K562 (cell line): Measurements from ENCODE around the gene CNOT11. TPM values are rescaled to one million over a fixed set of nuclear protein-coding genes. Genes with fewer than 3 reads are reported as not detected.

Experiments
- ATAC-seq: fragments of 200-7000 bp; cut with Tn5 transposase; 3 replicates; pipeline ENCODE4 v1.9.1; 2020; ENCODE audit warnings: moderate library complexity
- BruUV-seq: library from RNA; stranded (reverse); fragments of 400-500 nt; replicated peaks from 2 replicates; lab custom pipeline; 2021; lab: Mats Ljungman, UMichigan
- CTCF ChIA-PET: fragments of 300-600 bp; formaldehyde crosslinking; extraction: SDS; loops from one replicate; lab custom pipeline; 2021; ENCODE audit warnings: low intra/inter-chr PET ratio; lab: Yijun Ruan, JAX
- POLR2A ChIA-PET: fragments of 300-600, 350-650 bp; sonication (Branson Sonifier 250); formaldehyde crosslinking; extraction: SDS; loops from one replicate; lab custom pipeline; 2021; ENCODE audit warnings: antibody characterized with exemption, inconsistent platforms; lab: Yijun Ruan, JAX
- DNase-seq, 4 experiments: peaks; one replicate each; pipeline versions ENCODE4 v3.0.0 to v3.0.0-alpha.2; 2011 to 2018; ENCODE audit warnings: low spot score in 3 of 4, mixed read lengths in 3 of 4; ENCODE audit errors: extremely low read depth in 1 of 4
- FAIRE-seq: peaks from 2 replicates; lab custom pipeline; 2011; peaks lifted over from hg19 to GRCh38; lab: Jason Lieb, UNC
- H2AFZ ChIP-seq: 2 replicates; pipeline ENCODE4 v1.6.0; 2011; ENCODE audit warnings: low read depth, low read length, control low read depth, inconsistent platforms
- H3K27ac ChIP-seq: fragments of 200-600 bp; 3 replicates; pipeline ENCODE4 v1.8.0; 2011; ENCODE audit warnings: low read depth, mild to moderate bottlenecking, control low read depth, inconsistent platforms, low read length, moderate library complexity, mixed read lengths; ENCODE audit errors: extremely low read depth
- H3K27me3 ChIP-seq, 2 experiments: fragments of 300-600 bp in 1 of 2; 2 replicates in 1 of 2; 3 replicates in 1 of 2; pipeline versions ENCODE4 v1.6.0 to v1.8.0; 2011; ENCODE audit warnings: inconsistent platforms in 2 of 2, low read length in 2 of 2, mild to moderate bottlenecking in 1 of 2, mixed read lengths in 1 of 2, moderate library complexity in 1 of 2; ENCODE audit not compliant: control insufficient read depth in 2 of 2, insufficient read depth in 2 of 2
- H3K36me3 ChIP-seq: fragments of 300-600 bp; 3 replicates; pipeline ENCODE4 v1.8.0; 2011; ENCODE audit warnings: mild to moderate bottlenecking, low read length, inconsistent platforms; ENCODE audit not compliant: control insufficient read depth, insufficient read depth
- H3K4me1 ChIP-seq, 2 experiments: fragments of 200-600 bp in 1 of 2; replicated peaks in 1 of 2; 2 replicates in 1 of 2; 3 replicates in 1 of 2; pipeline versions ENCODE4 v1.5.1 to v1.8.0; 2011; ENCODE audit warnings: inconsistent platforms in 2 of 2, low read length in 2 of 2, mild to moderate bottlenecking in 1 of 2, mixed read lengths in 1 of 2, moderate library complexity in 1 of 2; ENCODE audit not compliant: control insufficient read depth in 2 of 2, insufficient read depth in 2 of 2
- H3K4me2 ChIP-seq: 2 replicates; pipeline ENCODE4 v1.6.1; 2011; ENCODE audit warnings: low read length, control low read depth, inconsistent platforms, mixed read lengths; ENCODE audit not compliant: insufficient read depth
- H3K4me3 ChIP-seq: fragments of 200-600 bp; sonication (generic), shearing (Covaris generic); 2 replicates; pipeline ENCODE4 v1.5.1; 2016; ENCODE audit warnings: control low read depth, inconsistent platforms
- H3K79me2 ChIP-seq: fragments of 200-600 bp; 3 replicates; pipeline ENCODE4 v1.8.0; 2011; ENCODE audit warnings: low read length, inconsistent platforms; ENCODE audit not compliant: control insufficient read depth, insufficient read depth
- H3K9ac ChIP-seq, 2 experiments: 2 replicates each; pipeline versions ENCODE4 v1.6.0 to v1.6.1; 2011; ENCODE audit warnings: low read depth in 2 of 2, low read length in 2 of 2, control low read depth in 1 of 2, inconsistent platforms in 1 of 2, mild to moderate bottlenecking in 1 of 2, mixed read lengths in 1 of 2; ENCODE audit not compliant: insufficient read depth in 1 of 2
- H3K9me1 ChIP-seq: one replicate; pipeline ENCODE4 v1.6.0; 2011; ENCODE audit warnings: inconsistent platforms, mild to moderate bottlenecking, low read length, moderate library complexity; ENCODE audit not compliant: control insufficient read depth, insufficient read depth
- H3K9me3 ChIP-seq: replicated peaks from 2 replicates; pipeline ENCODE4 v1.5.1; 2011; ENCODE audit warnings: low read depth, low read length, inconsistent platforms; ENCODE audit not compliant: control insufficient read depth, insufficient read depth
- H4K20me1 ChIP-seq: replicated peaks from 2 replicates; pipeline ENCODE4 v1.6.1; 2011; ENCODE audit warnings: low read length, inconsistent platforms, mixed read lengths; ENCODE audit not compliant: control insufficient read depth, insufficient read depth
- ARNT ChIP-seq, 2 experiments: fragments of 450-650 bp; IDR thresholded peaks; 2 replicates each; pipeline ENCODE4 v1.6.1; 2016; ENCODE audit warnings: mild to moderate bottlenecking in 1 of 2
- HNRNPH1 ChIP-seq: fragments of 200-400 bp; formaldehyde crosslinking; optimal IDR thresholded peaks from 2 replicates; pipeline ENCODE3; 2017; ENCODE audit warnings: low read depth, mild to moderate bottlenecking, low read length, moderate library complexity
- NR2F6 ChIP-seq: fragments of 450-650 bp; formaldehyde crosslinking; IDR thresholded peaks from 2 replicates; pipeline ENCODE4 v1.4.0; 2020; ENCODE audit warnings: mild to moderate bottlenecking
- SNIP1 ChIP-seq: fragments of 450-650 bp; IDR thresholded peaks from 2 replicates; pipeline ENCODE4 v1.7.1; 2017; ENCODE audit warnings: low read depth, mild to moderate bottlenecking
- TBP ChIP-seq: optimal IDR thresholded peaks from 2 replicates; pipeline ENCODE3; 2011; ENCODE audit warnings: low read depth, low read length, improper control_type of control experiment
- YY1 ChIP-seq, 3 experiments: IDR thresholded peaks; 2 replicates each; pipeline ENCODE4 v1.6.1; 2011; ENCODE audit warnings: low read length in 2 of 3, mild to moderate bottlenecking in 2 of 3, moderate library complexity in 2 of 3, borderline replicate concordance in 1 of 3, control low read depth in 1 of 3, low read depth in 1 of 3; ENCODE audit not compliant: insufficient read depth in 3 of 3, insufficient replicate concordance in 2 of 3, control insufficient read depth in 1 of 3, insufficient read length in 1 of 3; ENCODE audit errors: extremely low read depth in 1 of 3
- ZNF277 ChIP-seq: fragments of 250-450 bp; sonication (Bioruptor Pico); IDR thresholded peaks from 2 replicates; pipeline ENCODE4 v1.8.0; 2022; ENCODE audit warnings: inconsistent platforms, mild to moderate bottlenecking, moderate library complexity, borderline replicate concordance
- WGBS: fragments of 100-300 bp; shearing (Covaris generic); methylation state at CpG from one replicate; pipeline ENCODE4 v1.1.6; 2016; ENCODE audit warnings: low coverage, mixed read lengths; ENCODE audit not compliant: insufficient coverage; ENCODE audit errors: missing lambda C conversion rate; 5-methylcytosine and 5-hydroxymethylcytosine counted together
- in situ Hi-C: fragments of 300-500 bp; cut with MboI; formaldehyde crosslinking; loops from 4 replicates; pipeline ENCODE4 v1.15.0; 2018; ENCODE audit warnings: inconsistent platforms, mixed read lengths
- intact Hi-C: fragments of 100-400 bp; cut with micrococcal nuclease; formaldehyde crosslinking; loops from 2 replicates; pipeline ENCODE4 v1.14.2; 2022
- polyA plus RNA-seq, 8 experiments: library from polyadenylated mRNA; depleted of rRNA in 4 of 8; stranded (reverse) in 5 of 8; unstranded in 3 of 8; fragments of >200 nt; fragmentation: Nextera tagmentation in 2 of 8; fragmentation: Illumina TruSeq in 1 of 8; extraction: Ambion mirVana in 2 of 8; extraction: Trizol in 1 of 8; gene quantifications; 2 replicates each; pipeline versions ENCODE4 v1.2.1 to v1.2.3, GENCODE V29; 2011 to 2014; ENCODE audit warnings: inconsistent platforms in 1 of 8, missing spikeins in 1 of 8
- total RNA-seq, 7 experiments: library from RNA; depleted of rRNA in 6 of 7; stranded (reverse); fragments of >200 nt in 6 of 7; fragmentation: Illumina TruSeq in 2 of 7; extraction: Trizol in 2 of 7; gene quantifications; 2 replicates each; pipeline versions ENCODE4 v1.2.1 to v1.2.3, GENCODE V29; 2011 to 2021; ENCODE audit warnings: low replicate concordance in 1 of 7
- TF ChIP-seq, protein P1 (sequence below): fragments of 450-650 bp; IDR thresholded peaks from 2 replicates; pipeline ENCODE4 v1.6.1; 2016
- TF ChIP-seq, protein P2 (sequence below): fragments of 200-800 bp; sonication (Bioruptor generic); IDR thresholded peaks from 2 replicates; pipeline ENCODE4 v1.6.1; 2017; ENCODE audit warnings: missing genetic modification characterization, missing compliant biosample characterization

CNOT11 gene
- total and polyA plus RNA-seq, 9 of the 15 experiments (the other 6 are each of a cell fraction or from before 2014, with no cell fraction given): 12.7 to 163 (median 64.2) TPM

DNA sequence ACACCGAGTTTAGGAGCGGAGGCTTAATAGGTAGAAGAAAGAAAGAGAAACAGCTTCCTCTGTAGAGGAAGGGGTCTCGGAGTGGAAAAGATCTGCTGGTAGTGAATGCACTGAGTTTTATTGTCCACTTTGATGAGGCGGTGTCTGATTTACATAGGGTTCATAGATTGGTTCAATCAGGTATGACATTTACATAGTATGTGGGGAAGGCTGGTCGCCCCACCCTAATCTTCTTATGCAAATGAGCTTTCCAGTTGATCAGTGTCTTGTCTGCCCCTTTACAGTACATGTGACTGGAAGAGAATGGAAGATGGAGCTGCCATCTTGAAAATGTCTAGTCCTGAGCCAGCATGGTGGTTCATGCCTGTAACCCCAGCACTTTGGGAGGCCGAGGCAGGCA, 19.9 kb upstream of the CNOT11 start:
- in situ Hi-C loops: no loop called here
- Histone ChIP-seq H3K27me3 (no peaks in the 10 kb centered on the region), H3K4me2 (peak overlapping the region; percentile 79; the same call in 1 of the 2 replicates), H2AFZ (peak overlapping the region; percentile 77), H3K4me1 (peaks cover 0 to 16% of the 10 kb centered on the region in 2 experiments; a peak in 2 of 5 replicates), H3K9me3 (peaks cover 19% of the 10 kb centered on the region), H3K9ac (peak overlapping the region in 1 of 2 experiments; percentile 64; a peak in 1 of 4 replicates), H4K20me1 (no peaks in the 10 kb centered on the region), H3K36me3 (no peaks in the 10 kb centered on the region; the same call in 2 of the 3 replicates), H3K27ac (peak overlapping the region; percentile 65; the same call in 1 of the 3 replicates), H3K4me3 (no peak overlapping the region; the same call in 1 of the 2 replicates), H3K9me1 (no peaks in the 10 kb centered on the region), H3K79me2 (peaks cover 18% of the 10 kb centered on the region; the same call in 1 of the 3 replicates)
- no TSS peak for BruUV-seq
- ATAC-seq (peak; percentile 79), DNase-seq (peak in 1 of 4 experiments; percentile 37), FAIRE-seq (no peak)
- ChIA-PET CTCF (no interaction called here), POLR2A (interaction anchor here (0.6 to 1.5 kb wide), 3 partner anchors 20 to 73 kb away, joined by 3 read pairs; partner anchors contain the start of gene CNOT11)
- intact Hi-C loops: no loop called here
- WGBS: 58% methylated on average over 6 of the region's 6 CpGs
- TF ChIP-seq, protein P1, sequence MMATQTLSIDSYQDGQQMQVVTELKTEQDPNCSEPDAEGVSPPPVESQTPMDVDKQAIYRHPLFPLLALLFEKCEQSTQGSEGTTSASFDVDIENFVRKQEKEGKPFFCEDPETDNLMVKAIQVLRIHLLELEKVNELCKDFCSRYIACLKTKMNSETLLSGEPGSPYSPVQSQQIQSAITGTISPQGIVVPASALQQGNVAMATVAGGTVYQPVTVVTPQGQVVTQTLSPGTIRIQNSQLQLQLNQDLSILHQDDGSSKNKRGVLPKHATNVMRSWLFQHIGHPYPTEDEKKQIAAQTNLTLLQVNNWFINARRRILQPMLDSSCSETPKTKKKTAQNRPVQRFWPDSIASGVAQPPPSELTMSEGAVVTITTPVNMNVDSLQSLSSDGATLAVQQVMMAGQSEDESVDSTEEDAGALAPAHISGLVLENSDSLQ: peak; percentile 23; the same call in 1 of the 2 replicates
- TF ChIP-seq HNRNPH1: no peak
- no peak for TF ChIP-seq NR2F6
- peak in 1 of 3 experiments; percentile 46 for TF ChIP-seq YY1 (IDR thresholded peaks at IDR 0.05; ENCODE audit: borderline replicate concordance in 1 of 3, control insufficient read depth in 1 of 3, extremely low read depth in 1 of 3, insufficient read depth in 3 of 3, insufficient read length in 1 of 3, insufficient replicate concordance in 2 of 3, low read depth in 1 of 3, low read length in 2 of 3)
- TF ChIP-seq ZNF277 (CRISPR knock-in tag): no peak
- no peak for TF ChIP-seq ARNT (IDR thresholded peaks at IDR 0.05)
- peak; percentile 14 for TF ChIP-seq TBP
- TF ChIP-seq SNIP1: no peak
- TF ChIP-seq, protein P2, sequence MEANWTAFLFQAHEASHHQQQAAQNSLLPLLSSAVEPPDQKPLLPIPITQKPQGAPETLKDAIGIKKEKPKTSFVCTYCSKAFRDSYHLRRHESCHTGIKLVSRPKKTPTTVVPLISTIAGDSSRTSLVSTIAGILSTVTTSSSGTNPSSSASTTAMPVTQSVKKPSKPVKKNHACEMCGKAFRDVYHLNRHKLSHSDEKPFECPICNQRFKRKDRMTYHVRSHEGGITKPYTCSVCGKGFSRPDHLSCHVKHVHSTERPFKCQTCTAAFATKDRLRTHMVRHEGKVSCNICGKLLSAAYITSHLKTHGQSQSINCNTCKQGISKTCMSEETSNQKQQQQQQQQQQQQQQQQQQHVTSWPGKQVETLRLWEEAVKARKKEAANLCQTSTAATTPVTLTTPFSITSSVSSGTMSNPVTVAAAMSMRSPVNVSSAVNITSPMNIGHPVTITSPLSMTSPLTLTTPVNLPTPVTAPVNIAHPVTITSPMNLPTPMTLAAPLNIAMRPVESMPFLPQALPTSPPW (CRISPR knock-in tag): no peak
